Astrocyte of the spinal cord (primary cell): ENCODE data around the gene LNPEP.

ENCODE experiments used
- DNase-seq: peaks from one replicate; pipeline ENCODE4 v3.0.0; 2011; ENCODE audit warnings: low read depth, low spot score
- H3K4me3 ChIP-seq: 2 replicates; pipeline ENCODE4 v1.5.1; 2011; ENCODE audit warnings: low read depth, mild to moderate bottlenecking, low read length, moderate library complexity
- in situ Hi-C: cut with HindIII; loops from 2 replicates; pipeline ENCODE4 v1.10.0; 2017; ENCODE audit warnings: low sequenced_read_pairs
- TF ChIP-seq, protein P1 (sequence below): IDR thresholded peaks from 2 replicates; pipeline ENCODE4 v1.5.1; 2012; ENCODE audit warnings: low read depth, mild to moderate bottlenecking, low read length, inconsistent platforms

Gene LNPEP

DNA sequence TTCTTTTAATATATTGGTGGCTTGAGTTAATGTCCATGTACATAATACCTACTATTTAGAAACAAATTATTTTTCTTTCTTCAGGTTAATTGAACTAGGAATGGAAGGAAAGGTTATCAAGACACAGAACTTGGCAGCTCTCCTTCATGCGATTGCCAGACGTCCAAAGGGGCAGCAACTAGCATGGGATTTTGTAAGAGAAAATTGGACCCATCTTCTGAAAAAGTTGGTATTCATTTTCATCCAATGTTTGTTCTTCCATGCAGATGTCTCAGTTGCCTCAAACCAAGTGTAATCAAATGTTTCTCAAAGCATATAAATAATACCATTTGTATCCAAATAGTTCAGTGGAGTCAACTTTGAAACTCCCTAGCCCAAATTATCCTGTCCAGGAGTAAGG is 22.6 kb upstream of the LNPEP start:
- in situ Hi-C loops: no loop called here
- no peak for DNase-seq
- TF ChIP-seq, protein P1, sequence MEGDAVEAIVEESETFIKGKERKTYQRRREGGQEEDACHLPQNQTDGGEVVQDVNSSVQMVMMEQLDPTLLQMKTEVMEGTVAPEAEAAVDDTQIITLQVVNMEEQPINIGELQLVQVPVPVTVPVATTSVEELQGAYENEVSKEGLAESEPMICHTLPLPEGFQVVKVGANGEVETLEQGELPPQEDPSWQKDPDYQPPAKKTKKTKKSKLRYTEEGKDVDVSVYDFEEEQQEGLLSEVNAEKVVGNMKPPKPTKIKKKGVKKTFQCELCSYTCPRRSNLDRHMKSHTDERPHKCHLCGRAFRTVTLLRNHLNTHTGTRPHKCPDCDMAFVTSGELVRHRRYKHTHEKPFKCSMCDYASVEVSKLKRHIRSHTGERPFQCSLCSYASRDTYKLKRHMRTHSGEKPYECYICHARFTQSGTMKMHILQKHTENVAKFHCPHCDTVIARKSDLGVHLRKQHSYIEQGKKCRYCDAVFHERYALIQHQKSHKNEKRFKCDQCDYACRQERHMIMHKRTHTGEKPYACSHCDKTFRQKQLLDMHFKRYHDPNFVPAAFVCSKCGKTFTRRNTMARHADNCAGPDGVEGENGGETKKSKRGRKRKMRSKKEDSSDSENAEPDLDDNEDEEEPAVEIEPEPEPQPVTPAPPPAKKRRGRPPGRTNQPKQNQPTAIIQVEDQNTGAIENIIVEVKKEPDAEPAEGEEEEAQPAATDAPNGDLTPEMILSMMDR: no peak
- no peak overlapping the region for H3K4me3 ChIP-seq

DNA sequence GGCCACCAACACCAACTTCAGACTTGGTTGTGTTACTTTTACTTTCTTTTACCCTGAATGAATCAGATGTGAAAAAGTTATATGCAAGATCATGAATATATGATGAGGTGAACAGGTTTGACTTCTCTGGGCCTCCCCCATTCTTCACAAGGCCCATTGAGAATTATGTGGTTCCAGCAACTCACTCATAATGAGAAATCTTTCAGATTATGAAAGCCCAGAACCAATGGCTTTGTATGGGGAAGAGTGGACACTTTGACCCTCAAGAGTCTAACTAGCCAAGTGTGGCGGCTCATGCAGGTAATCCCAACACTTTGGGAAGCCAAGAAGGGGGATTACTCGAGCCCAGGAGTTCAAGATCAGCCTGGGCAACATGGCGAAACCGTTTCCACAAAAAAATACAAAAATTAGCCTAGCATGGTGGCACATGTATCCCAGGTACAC is 16.1 kb upstream of the LNPEP start:
- DNase-seq: no peak
- in situ Hi-C loops: no loop called here
- TF ChIP-seq, protein P1: no peak
- H3K4me3 ChIP-seq: no peak overlapping the region

DNA sequence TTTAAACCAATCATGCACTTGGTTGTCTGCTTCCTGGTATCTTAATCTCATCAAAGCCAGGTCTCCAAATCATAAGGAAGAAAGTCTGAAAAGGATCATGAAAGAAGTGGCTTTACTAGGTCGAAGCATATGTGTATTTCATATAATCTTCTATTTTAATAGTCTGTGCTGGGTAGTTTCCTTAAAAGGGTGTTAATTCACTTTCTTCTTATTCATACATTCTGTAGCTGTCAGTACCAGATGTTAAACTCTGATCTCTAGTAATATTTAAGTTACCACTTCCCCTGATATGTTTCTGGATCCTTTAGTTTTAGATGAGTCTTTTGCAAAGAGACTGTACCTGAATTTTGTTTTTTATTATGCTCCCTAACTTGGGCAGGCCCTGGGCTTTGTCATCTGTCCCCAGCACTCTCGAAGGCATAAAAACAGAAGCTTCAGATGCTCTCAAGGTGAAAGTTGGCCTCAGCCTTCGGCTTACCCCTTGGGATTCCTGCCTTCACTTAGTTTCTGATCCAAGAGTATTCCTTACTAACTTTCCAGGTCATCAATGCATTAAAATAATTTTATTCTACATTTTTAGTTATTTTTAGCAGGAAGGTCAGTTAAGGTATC is 15.0 kb upstream of the LNPEP start:
- TF ChIP-seq, protein P1: no peak
- in situ Hi-C loops: no loop called here
- DNase-seq: no peak
- no peak overlapping the region for H3K4me3 ChIP-seq

DNA sequence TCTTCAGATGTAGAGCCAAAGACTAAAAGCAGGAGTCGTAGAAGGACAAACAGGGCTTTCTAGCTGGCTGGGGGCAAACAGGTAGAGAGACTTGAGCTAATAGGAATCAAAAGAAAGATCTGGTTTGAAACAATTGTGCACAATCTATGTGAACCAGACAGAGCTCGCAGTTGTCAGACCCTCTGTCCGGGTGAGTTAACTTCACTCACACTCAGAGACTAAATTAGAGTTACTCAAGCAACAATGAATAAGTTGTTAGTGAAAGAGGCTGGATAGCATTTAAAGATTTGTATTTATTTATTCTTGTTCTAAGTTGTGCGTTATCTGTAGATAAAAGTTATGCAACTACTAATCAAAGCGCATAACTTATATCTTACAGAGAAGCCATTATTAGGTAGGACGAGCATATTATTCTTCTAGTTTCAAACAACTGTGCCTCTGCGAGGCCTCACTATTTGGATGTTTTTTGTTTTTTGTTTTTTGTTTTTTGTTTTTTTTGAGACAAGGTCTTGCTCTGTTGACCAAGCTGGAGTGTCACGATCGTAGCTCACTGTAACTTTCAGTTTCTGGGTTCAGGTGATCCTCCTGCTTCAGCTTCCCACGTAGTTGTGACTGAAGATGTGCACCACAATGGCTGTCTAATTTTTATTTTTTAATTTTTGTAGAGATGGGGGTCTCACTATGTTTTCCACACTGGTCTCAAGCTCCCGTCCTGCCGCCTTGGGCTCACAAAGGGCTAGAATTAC is 13.2 kb upstream of the LNPEP start:
- DNase-seq: no peak
- in situ Hi-C loops: no loop called here
- TF ChIP-seq, protein P1: no peak
- no peak overlapping the region for H3K4me3 ChIP-seq

DNA sequence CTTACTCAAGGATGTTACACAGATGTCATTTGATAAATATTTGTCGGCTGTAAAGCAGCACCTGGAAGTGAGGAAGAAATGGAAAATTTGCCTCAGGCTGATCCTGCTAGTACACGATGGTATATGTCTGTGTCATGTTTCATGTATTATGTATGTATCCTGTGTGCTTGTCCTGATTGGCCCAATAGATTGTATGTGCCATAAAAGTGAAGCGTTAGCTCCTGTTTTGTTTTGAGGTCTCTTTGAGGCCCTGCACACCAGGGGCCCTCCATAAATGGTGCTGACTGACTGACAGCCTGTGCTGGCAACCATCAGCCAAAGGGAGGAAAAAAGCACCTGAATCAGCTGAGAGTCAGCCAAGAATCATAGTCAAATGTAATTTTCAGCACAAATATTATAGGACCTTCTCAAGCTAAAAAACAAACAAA is 11.8 kb upstream of the LNPEP start:
- DNase-seq: no peak
- in situ Hi-C loops: no loop called here

DNA sequence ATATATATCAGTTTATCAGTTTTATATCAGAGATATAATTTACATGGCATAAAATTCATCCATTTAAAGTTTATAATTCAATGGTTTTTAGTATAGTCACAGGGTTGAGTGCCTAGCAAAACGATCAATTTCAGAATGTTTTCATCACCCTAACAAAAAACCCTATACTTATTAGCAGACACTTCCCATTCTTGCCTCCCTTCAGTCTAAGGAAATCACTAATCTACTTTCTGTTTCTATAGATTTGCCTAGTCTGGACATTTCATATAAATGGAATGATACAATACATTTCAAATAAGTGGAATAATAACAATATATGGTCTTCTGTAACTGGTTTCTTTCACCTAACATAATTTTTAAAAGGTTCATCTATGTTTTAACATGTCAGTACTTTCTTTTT is 9.6 kb upstream of the LNPEP start:
- no peak for DNase-seq
- TF ChIP-seq, protein P1: no peak
- in situ Hi-C loops: no loop called here

More for the DNA sequence above, 11.8 kb upstream of the LNPEP start:
- TF ChIP-seq, protein P1: no peak
- H3K4me3 ChIP-seq: no peak overlapping the region

More for the DNA sequence above, 9.6 kb upstream of the LNPEP start:
- no peak overlapping the region for H3K4me3 ChIP-seq
